Liver (tissue), 9 donors: ENCODE data around the gene MYBPC2. TPM values are rescaled to one million over a fixed set of nuclear protein-coding genes. Genes with fewer than 3 reads are reported as not detected.

Experiments used
- DNase-seq: peaks from one replicate; pipeline ENCODE4 v3.0.0-alpha.2; 2017; ENCODE audit warnings: low spot score
- H3K27ac ChIP-seq, 2 donors: one replicate each; pipeline ENCODE4 v1.7.0; 2013; ENCODE audit warnings: inconsistent platforms in 2 of 2, low read length in 2 of 2, control low read depth in 1 of 2, low read depth in 1 of 2, mild to moderate bottlenecking in 1 of 2
- H3K27me3 ChIP-seq, 4 donors: one replicate each; pipeline versions ENCODE4 v1.6.1 to v1.7.0; 2013; ENCODE audit warnings: low read length in 3 of 4, inconsistent platforms in 1 of 4, mild to moderate bottlenecking in 1 of 4, moderate library complexity in 1 of 4; ENCODE audit not compliant: control insufficient read depth in 4 of 4, insufficient read depth in 4 of 4
- H3K36me3 ChIP-seq, 4 donors: one replicate each; pipeline versions ENCODE4 v1.6.1 to v1.7.0; 2013; ENCODE audit warnings: low read length in 3 of 4, mild to moderate bottlenecking in 3 of 4, low read depth in 1 of 4, moderate library complexity in 1 of 4; ENCODE audit not compliant: control insufficient read depth in 4 of 4, insufficient read depth in 3 of 4
- H3K4me1 ChIP-seq, 4 donors: one replicate each; pipeline versions ENCODE4 v1.6.1 to v1.7.0; 2013; ENCODE audit warnings: low read length in 3 of 4, mild to moderate bottlenecking in 3 of 4, moderate library complexity in 1 of 4; ENCODE audit not compliant: control insufficient read depth in 4 of 4, insufficient read depth in 4 of 4
- H3K4me3 ChIP-seq, 3 donors: one replicate each; pipeline versions ENCODE4 v1.6.1 to v1.7.0; 2013; ENCODE audit warnings: low read length in 3 of 3, control low read depth in 1 of 3, low read depth in 1 of 3, mild to moderate bottlenecking in 1 of 3
- H3K9ac ChIP-seq, 2 donors: one replicate each; pipeline ENCODE4 v1.7.0; 2013; ENCODE audit warnings: low read length in 2 of 2, mild to moderate bottlenecking in 2 of 2, moderate library complexity in 2 of 2, control low read depth in 1 of 2, low read depth in 1 of 2
- H3K9me3 ChIP-seq, 4 donors: one replicate each; pipeline versions ENCODE4 v1.6.1 to v1.7.0; 2013; ENCODE audit warnings: low read length in 3 of 4; ENCODE audit not compliant: control insufficient read depth in 4 of 4
- FOXA2 ChIP-seq: IDR thresholded peaks from 2 replicates; pipeline ENCODE4 v1.6.1; 2016; ENCODE audit warnings: antibody characterized with exemption
- HNF4A ChIP-seq, 2 donors: conservative IDR thresholded peaks; 2 replicates each; pipeline ENCODE4 v1.6.1; 2016; ENCODE audit warnings: antibody characterized with exemption in 2 of 2, mild to moderate bottlenecking in 2 of 2
- HNF4G ChIP-seq: IDR thresholded peaks from 2 replicates; pipeline ENCODE4 v1.6.1; 2016; ENCODE audit warnings: antibody characterized with exemption
- JUND ChIP-seq, 2 donors: IDR thresholded peaks; 2 replicates each; pipeline ENCODE4 v1.6.1; 2016; ENCODE audit warnings: antibody characterized with exemption in 2 of 2
- NR2F2 ChIP-seq: IDR thresholded peaks from 2 replicates; pipeline ENCODE4 v1.6.1; 2016; ENCODE audit warnings: antibody characterized with exemption
- RXRA ChIP-seq, 2 donors: IDR thresholded peaks; 2 replicates each; pipeline ENCODE4 v1.6.1; 2017 to 2018; ENCODE audit warnings: antibody characterized with exemption in 2 of 2, mild to moderate bottlenecking in 1 of 2
- TAF1 ChIP-seq: conservative IDR thresholded peaks from 2 replicates; pipeline ENCODE4 v1.6.1; 2016; ENCODE audit warnings: antibody characterized with exemption, mild to moderate bottlenecking
- WGBS: extraction: QIAGEN DNeasy Blood & Tissue Kit; methylation state at CpG from one replicate; pipeline ENCODE4 v1.1.7; 2013; 5-methylcytosine and 5-hydroxymethylcytosine counted together
- polyA plus RNA-seq, 2 donors: library from polyadenylated mRNA; stranded (reverse) in 1 of 2; unstranded in 1 of 2; fragments of 200-250 nt in 1 of 2; fragments of >200 nt in 1 of 2; fragmentation: Nextera tagmentation in 1 of 2; extraction: Ambion mirVana in 1 of 2; gene quantifications; one replicate each; pipeline versions ENCODE4 v1.2.1 to v1.2.3, GENCODE V29; 2013 to 2015
- total RNA-seq, 2 donors: library from RNA; depleted of rRNA; stranded (reverse); fragments of >200 nt; gene quantifications; one replicate each; pipeline ENCODE4 v1.2.3, GENCODE V29; 2014
- TF ChIP-seq, protein P1 (sequence below): fragments of 150-350 bp; IDR thresholded peaks from 2 replicates; pipeline ENCODE4 v1.5.1; 2017; ENCODE audit warnings: improper control_type of control experiment, low read depth, low read length; ENCODE audit not compliant: missing input control
- TF ChIP-seq, protein P2 (sequence below): IDR thresholded peaks from 2 replicates; pipeline ENCODE4 v1.6.1; 2016; ENCODE audit warnings: antibody characterized with exemption
- TF ChIP-seq, protein P3 (sequence below): IDR thresholded peaks from 2 replicates; pipeline ENCODE4 v1.6.1; 2016; ENCODE audit warnings: antibody characterized with exemption, mild to moderate bottlenecking
- TF ChIP-seq, protein P4 (sequence below): IDR thresholded peaks from 2 replicates; pipeline ENCODE4 v1.6.1; 2016; ENCODE audit warnings: antibody characterized with exemption
- donor health status: healthy.
- donor health status: healthy.
- donor health status: healthy.
- donor health status: healthy.
- donor health status: healthy.

The MYBPC2 gene
- total and polyA plus RNA-seq, 4 donors: under 0.01 TPM; not detected in 3

DNA sequence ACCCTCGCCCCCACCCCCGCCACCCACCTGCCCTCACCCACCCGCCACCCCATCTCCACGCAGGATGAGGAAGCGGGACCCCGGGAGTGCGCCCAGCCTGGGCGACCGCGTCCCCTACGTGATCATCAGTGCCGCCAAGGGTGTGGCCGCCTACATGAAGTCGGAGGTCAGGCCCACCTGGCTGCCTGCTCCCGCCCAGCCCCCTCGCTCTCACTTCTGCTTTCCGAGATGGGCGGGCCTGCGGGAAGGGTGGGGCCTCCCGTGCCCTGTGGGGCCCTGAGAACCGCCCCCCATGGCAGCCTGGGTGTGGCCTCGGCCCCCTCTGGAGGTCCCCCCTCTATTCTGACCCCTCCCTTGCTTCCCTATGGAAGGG lies 17.0 kb upstream of the MYBPC2 start:
- peaks cover 0 to 3% (median 0%) of the 10 kb centered on the region in 4 donors for H3K27me3 ChIP-seq
- no peak for TF ChIP-seq HNF4A (conservative IDR thresholded peaks at IDR 0.05)
- no peak for TF ChIP-seq FOXA2
- TF ChIP-seq RXRA (IDR thresholded peaks at IDR 0.05): no peak
- no peak overlapping the region for H3K27ac ChIP-seq
- H3K4me1 ChIP-seq: no peaks in the 10 kb centered on the region
- no peak overlapping the region for H3K4me3 ChIP-seq
- WGBS: 81% methylated on average over 22 of the region's 22 CpGs
- no peak overlapping the region for H3K9ac ChIP-seq
- H3K9me3 ChIP-seq: no peaks in the 10 kb centered on the region
- DNase-seq: peak; percentile 59
- no peaks in the 10 kb centered on the region for H3K36me3 ChIP-seq

DNA sequence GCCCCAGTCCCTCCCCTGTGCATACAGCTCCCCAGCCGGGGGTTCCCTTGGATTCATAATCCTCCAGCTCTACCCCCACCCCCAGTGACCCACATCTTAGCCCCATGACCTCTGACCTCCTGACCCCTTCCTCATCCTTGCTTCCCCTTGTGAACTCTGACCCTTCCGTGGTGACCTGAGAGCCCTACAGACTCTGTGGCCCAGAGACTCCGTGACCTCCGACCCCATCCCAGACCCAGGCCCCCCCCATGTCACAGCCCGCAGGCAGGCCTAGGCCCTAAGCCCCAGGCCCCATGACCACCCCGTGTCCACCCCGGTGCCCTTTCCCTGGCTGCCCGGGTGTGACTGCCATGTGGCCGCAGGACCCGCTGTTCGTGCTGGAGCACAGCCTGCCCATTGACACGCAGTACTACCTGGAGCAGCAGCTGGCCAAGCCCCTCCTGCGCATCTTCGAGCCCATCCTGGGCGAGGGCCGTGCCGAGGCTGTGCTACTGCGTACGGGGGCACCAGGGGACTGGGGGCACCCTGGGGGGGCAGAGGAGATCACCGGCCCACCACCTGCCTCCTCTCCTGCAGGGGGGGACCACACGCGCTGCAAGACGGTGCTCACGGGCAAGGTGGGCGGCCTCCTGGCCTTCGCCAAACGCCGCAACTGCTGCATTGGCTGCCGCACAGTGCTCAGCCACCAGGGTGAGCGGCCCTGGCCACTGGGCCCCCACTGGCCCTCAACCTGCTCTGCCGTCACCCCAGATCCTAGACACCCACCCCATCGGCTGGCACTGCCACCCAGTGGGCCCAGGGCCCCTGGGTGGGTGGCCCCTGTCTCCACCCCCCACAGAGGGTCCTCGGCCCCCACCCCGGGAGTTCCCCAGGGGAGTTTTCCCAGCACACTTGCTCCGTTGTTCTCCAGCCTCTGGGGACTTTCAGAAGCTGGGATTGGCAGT lies 16.4 kb upstream of the MYBPC2 start:
- TF ChIP-seq NR2F2: peak; percentile 25
- TF ChIP-seq, protein P1, sequence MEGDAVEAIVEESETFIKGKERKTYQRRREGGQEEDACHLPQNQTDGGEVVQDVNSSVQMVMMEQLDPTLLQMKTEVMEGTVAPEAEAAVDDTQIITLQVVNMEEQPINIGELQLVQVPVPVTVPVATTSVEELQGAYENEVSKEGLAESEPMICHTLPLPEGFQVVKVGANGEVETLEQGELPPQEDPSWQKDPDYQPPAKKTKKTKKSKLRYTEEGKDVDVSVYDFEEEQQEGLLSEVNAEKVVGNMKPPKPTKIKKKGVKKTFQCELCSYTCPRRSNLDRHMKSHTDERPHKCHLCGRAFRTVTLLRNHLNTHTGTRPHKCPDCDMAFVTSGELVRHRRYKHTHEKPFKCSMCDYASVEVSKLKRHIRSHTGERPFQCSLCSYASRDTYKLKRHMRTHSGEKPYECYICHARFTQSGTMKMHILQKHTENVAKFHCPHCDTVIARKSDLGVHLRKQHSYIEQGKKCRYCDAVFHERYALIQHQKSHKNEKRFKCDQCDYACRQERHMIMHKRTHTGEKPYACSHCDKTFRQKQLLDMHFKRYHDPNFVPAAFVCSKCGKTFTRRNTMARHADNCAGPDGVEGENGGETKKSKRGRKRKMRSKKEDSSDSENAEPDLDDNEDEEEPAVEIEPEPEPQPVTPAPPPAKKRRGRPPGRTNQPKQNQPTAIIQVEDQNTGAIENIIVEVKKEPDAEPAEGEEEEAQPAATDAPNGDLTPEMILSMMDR: no peak
- TF ChIP-seq, protein P2, sequence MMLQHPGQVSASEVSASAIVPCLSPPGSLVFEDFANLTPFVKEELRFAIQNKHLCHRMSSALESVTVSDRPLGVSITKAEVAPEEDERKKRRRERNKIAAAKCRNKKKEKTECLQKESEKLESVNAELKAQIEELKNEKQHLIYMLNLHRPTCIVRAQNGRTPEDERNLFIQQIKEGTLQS: no peak
- no peak for TF ChIP-seq TAF1
- TF ChIP-seq FOXA2: no peak
- no peak for TF ChIP-seq HNF4G
- TF ChIP-seq, protein P3, sequence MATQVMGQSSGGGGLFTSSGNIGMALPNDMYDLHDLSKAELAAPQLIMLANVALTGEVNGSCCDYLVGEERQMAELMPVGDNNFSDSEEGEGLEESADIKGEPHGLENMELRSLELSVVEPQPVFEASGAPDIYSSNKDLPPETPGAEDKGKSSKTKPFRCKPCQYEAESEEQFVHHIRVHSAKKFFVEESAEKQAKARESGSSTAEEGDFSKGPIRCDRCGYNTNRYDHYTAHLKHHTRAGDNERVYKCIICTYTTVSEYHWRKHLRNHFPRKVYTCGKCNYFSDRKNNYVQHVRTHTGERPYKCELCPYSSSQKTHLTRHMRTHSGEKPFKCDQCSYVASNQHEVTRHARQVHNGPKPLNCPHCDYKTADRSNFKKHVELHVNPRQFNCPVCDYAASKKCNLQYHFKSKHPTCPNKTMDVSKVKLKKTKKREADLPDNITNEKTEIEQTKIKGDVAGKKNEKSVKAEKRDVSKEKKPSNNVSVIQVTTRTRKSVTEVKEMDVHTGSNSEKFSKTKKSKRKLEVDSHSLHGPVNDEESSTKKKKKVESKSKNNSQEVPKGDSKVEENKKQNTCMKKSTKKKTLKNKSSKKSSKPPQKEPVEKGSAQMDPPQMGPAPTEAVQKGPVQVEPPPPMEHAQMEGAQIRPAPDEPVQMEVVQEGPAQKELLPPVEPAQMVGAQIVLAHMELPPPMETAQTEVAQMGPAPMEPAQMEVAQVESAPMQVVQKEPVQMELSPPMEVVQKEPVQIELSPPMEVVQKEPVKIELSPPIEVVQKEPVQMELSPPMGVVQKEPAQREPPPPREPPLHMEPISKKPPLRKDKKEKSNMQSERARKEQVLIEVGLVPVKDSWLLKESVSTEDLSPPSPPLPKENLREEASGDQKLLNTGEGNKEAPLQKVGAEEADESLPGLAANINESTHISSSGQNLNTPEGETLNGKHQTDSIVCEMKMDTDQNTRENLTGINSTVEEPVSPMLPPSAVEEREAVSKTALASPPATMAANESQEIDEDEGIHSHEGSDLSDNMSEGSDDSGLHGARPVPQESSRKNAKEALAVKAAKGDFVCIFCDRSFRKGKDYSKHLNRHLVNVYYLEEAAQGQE: no peak
- TF ChIP-seq JUND (IDR thresholded peaks at IDR 0.05): no peak
- TF ChIP-seq, protein P4, sequence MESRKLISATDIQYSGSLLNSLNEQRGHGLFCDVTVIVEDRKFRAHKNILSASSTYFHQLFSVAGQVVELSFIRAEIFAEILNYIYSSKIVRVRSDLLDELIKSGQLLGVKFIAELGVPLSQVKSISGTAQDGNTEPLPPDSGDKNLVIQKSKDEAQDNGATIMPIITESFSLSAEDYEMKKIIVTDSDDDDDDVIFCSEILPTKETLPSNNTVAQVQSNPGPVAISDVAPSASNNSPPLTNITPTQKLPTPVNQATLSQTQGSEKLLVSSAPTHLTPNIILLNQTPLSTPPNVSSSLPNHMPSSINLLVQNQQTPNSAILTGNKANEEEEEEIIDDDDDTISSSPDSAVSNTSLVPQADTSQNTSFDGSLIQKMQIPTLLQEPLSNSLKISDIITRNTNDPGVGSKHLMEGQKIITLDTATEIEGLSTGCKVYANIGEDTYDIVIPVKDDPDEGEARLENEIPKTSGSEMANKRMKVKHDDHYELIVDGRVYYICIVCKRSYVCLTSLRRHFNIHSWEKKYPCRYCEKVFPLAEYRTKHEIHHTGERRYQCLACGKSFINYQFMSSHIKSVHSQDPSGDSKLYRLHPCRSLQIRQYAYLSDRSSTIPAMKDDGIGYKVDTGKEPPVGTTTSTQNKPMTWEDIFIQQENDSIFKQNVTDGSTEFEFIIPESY: no peak
- WGBS: 89% methylated on average over 35 of the region's 35 CpGs
- Histone ChIP-seq H3K9me3 (no peaks in the 10 kb centered on the region), H3K36me3 (no peaks in the 10 kb centered on the region), H3K4me1 (no peaks in the 10 kb centered on the region), H3K9ac (no peak overlapping the region), H3K4me3 (no peak overlapping the region), H3K27me3 (peaks cover 0 to 3% (median 0%) of the 10 kb centered on the region in 4 donors), H3K27ac (no peak overlapping the region)
- DNase-seq: no peak
